ENCODE results near the gene SDR9C7.
"Not testable (repeated sequence)": the region's sequence is repeated elsewhere in the genome, so short reads cannot be mapped to it uniquely, and the experiment has no call there.

SDR9C7 gene

GRCh38 chr12:56933826-56934625 lies at the start of gene SDR9C7:
Gene SDR9C7, minus strand, starts transcription at chr12:56934408. Its CDS starts 147 bp downstream, at chr12:56934261.
- no peak for DNase-seq

DNA sequence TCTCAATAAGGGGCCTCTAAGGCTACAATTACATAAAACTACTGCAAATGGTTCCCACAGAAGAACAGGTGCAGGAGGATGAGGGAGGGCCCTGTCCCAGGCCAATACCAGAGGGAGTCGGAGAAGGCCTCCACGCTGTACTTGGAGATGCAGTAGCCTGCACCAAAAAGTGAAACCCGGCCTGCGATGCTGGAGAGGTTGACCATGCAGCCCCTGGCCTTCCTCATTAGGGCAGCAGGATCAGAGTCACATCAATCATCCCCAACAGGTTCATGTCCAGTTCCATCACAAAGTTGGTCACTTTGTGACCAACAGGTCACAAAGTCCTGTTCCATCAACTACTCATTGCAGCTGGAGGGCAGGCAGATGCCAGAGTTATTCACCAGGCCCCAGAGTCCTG lies 49.2 kb upstream of the SDR9C7 start:
- no peak for DNase-seq

GRCh38 chr12:56982578-56983236 lies 48.5 kb upstream of the SDR9C7 start:
- DNase-seq: not testable (repeated sequence)

DNA sequence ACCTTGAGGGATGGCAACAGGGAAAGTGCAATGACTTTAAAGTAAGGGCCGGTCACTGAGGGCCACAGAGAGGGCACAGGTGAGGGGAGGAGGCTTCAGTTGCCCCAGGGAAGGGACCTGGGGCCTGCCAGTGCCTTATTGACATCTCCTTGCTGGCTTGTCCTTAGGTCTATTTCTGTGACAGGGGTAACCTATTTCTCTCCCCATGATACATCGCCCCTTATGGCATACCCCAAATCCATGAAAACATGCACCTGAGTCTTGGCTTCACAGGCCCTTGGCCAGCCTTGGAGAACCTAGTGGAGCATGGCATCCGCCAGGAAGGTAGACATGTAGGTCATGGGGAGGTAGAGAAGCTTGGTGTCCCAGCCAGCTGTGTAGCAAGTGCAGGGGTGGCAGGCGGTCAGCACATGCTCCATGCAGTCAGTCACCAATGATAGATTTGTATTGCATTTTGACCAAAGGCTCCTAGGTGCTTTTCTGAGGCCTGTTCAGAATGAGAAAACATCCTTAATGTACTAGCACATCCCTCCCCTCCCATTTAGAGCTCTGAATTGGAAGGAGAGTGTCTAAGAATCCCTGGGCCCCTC lies 46.8 kb upstream of the SDR9C7 start:
- DNase-seq: no peak

DNA sequence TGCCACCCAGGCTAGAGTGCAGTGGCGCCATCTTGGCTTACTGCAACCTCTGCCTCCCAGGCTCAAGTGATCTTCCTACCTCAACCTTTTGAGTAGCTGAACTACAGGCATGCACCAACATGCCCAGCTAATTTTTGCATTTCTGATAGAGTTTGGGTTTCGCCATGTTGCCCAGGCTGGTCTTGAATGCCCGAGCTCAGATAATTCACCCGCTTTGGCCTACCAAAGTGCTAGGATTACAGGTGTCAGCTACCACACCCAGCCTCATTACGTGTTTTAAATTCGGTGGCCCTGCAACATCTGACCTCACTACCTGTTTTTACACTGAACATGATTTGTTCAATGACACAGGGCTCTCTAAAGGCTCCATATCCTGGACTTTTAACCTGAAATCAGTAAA lies 46.1 kb upstream of the SDR9C7 start:
- no peak for DNase-seq

DNA sequence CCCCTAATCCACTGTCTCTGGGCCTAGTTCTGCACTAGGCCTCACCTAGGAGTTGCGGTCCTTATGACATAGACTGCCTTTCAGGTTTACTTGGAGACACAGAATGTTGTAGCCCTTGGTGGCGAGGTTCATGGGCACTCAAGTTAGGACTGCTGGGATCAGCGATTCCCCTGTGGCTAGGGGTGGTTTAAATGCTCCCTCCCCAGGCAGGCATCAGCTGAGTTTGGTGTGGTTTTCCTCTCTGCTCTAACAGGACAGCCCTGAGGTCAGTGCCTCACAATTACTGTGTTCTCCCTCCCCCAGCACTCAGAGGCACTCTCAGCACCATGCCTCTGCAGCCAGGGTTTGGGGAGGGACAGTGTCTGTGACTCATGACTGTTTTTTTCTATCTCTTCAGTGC lies 45.4 kb upstream of the SDR9C7 start:
- no peak for DNase-seq

DNA sequence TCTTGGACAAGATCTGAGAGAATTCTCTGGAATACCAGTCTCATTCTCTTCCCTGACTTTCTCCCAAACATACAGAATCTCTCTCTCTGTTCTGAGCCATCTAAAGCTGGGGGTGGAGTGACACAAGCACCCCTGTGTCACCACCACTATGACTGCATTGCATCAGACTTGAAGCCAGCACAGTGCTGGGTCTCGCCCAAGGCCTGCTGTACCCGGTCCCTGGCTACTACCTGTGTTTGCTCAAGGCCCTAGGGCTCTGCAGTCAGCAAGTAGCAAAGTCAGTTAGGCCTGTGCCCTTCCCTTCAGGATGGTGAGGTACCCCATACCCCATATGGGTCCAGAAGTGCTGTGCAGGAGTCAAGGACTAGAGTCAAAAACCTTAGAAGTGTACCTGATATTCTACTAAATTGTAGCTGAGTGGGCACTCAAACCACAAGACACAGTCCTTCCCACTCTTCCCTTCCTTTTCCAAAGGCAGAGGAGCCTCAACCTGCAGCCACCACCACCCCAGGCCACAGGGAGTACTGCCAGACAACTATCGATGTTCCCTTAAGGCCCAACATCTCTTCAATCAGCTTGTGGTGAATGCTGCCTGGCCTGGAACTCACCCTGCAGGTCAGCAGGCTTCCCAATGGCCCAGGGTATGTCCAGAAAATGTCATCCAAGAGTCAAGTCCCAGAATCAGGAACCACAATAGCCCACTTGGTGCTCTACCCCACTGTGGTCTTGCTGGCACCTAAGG lies 44.4 kb upstream of the SDR9C7 start:
- DNase-seq: no peak

GRCh38 chr12:56977361-56977760 lies 43.2 kb upstream of the SDR9C7 start:
- DNase-seq: not testable (repeated sequence)

- DNase-seq: not testable (repeated sequence)
Observed at GRCh38 chr12:56974224-56974623, 40.0 kb upstream of the SDR9C7 start.

DNA sequence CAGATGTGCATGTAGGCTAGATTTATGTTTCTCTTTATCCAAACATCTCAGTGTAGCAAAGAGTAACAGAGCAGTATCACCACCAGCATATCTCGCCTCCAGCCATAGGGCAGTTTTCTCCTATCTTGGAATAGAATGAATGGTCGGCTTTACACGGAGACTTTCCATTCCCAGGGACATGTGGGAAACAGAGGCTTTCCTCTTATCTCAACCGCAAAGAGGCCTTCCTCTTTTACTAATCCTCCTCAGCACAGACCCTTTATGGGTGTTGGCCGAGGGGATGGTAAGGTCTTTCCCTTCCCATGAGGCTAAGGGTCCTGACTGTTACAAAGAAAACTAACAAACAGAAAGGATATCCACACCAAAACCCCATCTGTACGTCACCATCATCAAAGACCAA lies 34.7 kb upstream of the SDR9C7 start:
- DNase-seq: not testable (repeated sequence)

DNA sequence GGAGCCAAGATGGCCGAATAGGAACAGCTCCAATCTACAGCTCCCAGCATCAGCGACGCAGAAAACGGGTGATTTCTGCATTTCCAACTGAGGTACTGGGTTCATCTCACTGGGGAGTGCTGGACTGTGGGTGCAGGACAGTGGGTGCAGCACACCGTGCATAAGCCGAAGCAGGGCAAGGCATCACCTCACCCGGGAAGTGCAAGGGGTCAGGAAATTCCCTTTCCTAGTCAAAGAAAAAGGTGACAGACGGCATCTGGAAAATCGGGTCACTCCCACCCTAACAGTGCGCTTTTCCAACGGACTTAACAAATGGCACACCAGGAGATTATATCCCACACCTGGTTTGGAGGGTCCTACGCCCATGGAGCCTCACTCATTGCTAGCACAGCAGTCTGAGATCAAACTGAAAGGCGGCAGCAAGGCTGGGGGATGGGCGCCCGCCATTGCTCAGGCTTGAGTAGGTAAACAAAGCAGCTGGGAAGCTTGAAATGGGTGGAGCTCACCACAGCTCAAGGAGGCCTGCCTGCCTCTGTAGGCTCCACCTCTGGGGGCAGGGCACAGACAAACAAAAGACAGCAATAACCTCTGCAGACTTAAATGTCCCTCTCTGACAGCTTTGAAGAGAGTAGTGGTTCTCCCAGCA lies 31.9 kb upstream of the SDR9C7 start:
- not testable (repeated sequence) for DNase-seq

DNA sequence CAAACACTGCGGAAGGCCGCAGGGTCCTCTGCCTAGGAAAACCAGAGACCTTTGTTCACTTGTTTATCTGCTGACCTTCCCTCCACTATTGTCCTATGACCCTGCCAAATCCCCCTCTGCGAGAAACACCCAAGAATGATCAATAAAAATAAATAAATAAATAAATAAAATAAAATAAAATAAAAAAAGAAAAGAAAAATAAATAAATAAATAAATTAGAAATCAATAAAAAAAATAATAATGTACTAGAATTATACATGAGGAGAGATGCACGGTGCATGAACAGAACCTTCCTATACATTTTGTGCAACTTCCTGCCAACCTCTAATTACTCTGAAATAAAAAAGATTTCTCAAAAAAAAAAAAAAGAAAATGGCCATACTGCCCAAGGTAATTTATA lies 30.9 kb upstream of the SDR9C7 start:
- DNase-seq: not testable (repeated sequence)

DNA sequence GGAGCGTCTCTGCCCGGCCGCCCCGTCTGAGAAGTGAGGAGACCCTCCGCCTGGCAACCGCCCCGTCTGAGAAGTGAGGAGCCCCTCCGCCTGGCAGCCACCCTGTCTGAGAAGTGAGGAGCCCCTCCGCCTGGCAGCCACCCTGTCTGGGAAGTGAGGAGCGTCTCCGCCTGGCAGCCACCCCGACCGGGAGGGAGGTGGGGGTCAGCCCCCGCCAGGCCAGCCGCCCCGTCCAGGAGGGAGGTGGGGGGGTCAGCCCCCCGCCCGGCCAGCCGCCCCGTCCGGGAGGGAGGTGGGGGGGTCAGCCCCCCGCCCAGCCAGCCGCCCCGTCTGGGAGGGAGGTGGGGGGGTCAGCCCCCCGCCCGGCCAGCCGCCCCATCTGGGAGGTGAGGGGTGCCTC lies 29.3 kb upstream of the SDR9C7 start:
- DNase-seq: not testable (repeated sequence)

DNA sequence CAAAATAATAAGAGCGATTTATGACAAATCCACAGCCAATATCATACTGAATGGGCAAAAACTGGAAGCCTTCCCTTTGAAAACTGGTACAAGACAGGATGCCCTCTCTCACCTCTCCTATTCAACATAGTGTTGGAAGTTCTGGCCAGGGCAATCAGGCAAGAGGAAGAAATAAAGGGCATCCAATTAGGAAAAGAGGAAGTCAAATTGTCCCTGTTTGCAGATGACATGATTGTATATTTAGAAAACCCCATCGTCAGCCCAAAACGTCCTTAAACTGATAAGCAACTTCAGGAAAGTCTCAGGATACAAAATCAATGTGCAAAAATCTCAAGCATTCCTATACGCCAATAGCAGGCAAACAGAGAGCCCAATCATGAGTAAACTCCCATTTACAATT lies 28.0 kb upstream of the SDR9C7 start:
- DNase-seq: not testable (repeated sequence)

DNA sequence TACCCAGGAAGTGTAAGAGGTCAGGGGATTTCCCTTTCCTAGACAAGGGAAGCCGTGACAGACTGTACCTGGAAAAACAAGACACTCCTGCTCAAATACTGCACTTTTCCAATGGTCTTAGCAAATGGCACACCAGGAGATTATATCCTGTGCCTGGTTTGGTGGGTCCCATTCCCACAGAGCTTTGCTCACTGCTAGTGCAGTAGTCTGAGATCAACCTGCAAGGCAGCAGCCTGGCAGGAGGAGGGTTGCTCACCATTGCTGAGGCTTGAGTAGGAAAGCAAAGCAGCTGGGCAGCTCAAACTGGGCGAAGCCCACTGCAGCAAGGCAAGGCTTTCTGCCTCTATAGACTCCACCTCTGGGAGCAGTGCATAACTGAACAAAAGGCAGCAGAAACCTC lies 24.2 kb upstream of the SDR9C7 start:
- no peak for DNase-seq

DNA sequence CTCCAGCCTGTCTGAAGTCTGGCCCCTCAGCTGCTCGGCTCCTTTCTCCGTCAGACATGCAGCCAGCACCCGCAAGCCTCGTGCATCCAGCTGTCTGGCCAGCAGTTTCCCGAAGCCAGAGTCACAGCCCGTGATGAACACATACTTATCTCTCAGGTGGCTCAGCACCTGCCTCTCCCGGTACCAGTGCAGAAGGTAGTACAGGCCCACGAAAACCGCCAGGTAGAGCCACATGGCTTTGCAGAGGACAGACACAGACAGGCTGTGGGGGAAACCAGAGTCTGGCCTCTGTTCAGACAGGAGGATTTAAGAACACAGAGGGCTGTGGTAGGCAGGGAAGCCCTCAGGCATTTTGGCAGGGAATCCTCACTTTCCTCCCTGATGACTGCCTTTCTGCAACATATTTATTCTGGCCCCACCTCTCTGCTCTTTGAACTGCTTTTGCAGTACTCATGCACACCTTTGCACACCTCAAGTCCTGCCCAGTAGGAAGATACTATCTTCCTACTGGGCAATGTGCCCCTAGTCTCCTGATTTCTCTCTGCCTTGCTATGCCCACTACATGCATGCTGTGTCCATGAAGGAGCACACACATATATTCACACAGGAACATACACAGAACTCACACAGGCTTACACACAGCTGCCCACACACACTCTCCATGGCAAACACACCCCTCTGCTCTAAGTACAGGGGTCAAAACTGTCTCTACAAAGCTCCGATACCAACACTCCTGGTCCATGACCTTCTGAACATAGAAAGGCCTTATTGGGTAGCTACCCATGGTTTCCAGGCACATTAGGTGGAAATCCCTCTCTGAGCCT lies 23.2 kb upstream of the SDR9C7 start, which contains the start of gene RDH16:
Gene RDH16, minus strand, starts transcription at position 380 of the 824 bp plus-strand sequence. Its CDS starts 146 bp downstream, at position 234.
- no peak for DNase-seq

- no peak for DNase-seq
Observed at GRCh38 chr12:56955631-56956256, 21.5 kb upstream of the SDR9C7 start.

DNA sequence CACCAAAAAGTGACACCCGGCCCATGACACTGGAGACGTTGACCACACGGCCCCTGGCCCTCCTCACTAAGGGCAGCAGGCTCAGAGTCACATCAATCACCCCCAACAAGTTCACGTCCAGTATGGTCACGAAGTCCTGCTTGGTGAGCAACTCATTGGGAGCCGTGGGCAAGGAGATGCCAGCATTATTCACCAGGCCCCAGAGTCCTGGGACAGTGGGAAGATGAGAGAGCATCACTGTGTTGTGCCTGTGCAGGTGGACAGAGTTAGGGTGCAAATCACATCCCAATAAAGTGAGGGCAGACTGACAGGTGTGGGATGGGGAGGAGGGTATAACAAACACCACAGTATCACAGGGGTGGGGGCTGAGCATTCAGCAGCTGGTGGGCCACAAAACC lies 20.7 kb upstream of the SDR9C7 start:
- no peak for DNase-seq

DNA sequence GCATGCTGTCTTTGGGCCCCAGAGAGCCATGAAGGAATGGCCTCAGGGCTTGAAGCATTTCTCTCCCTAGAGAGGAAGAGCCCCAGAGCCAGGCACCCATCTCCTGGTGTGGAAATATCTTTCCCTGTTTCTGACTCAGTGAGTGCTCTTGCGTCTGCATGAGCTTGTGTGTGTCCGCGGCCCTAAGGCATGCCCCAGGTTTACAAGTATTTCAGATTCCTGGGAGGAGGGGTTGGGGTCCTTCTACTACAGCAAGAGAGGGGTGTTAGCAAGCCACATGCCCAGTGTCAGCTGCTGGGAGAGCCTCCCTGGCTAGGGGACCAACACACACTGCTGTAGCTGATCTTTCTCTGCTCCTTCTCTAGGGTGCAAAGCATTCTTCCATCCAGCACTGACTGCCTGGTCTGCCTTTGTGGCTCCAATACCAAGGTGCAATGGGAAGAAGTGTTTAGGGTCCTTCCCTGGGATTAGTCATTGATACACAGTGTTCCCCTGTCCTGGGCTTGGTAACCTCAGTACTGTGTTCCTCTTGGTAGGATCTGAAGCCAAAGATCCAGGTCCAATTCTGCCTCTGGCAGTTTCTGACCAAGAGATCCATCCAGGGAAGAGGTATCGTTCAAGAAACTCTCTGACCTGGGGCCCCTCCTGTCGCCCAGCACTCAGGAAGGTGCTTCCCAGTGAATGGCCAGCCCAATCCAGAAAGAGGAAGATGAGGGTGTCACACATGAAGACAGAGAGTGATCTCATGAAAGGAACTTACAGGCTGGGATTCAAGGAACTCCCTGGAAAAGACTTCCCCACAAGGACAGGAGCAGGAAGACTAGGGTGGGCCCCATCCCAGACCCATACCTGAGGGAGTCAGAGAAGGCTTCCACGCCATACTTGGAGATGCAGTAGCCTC lies 20.1 kb upstream of the SDR9C7 start:
- DNase-seq: no peak

DNA sequence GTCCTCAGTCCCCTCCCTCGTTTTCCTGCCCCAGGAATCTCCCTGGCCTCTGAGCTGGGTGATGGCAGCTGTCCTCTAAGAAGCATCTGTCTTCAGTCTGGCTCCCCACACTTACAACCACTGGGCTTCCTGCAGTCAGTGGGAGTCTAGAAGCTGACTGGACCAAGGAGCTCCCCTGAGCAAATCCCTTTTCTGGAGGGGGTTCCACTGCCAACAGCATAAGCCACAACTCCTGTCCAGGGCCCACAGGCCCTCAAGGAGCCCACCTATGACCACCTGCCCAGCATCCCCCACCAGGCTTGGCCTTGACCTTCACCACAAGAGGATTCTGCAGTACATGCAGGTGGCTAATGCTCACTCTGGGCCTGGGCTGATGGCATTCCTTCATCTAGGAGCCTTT lies 19.1 kb upstream of the SDR9C7 start:
- no peak for DNase-seq

Data from NCI-H187 treated with DMSO at 0.1 percent for 48 hours (cell line).